Breast epithelium (tissue), 3 donors: ENCODE measurements around the gene SNRPE.

Source experiments
- CTCF ChIP-seq, 3 donors: fragments of 450-650 bp; IDR thresholded peaks; one replicate each; pipeline ENCODE4 v1.5.1; 2016 to 2017; ENCODE audit warnings: antibody characterized with exemption in 3 of 3, mild to moderate bottlenecking in 3 of 3, moderate library complexity in 3 of 3
- POLR2AphosphoS5 ChIP-seq, 3 donors: sonication (generic); formaldehyde crosslinking; IDR thresholded peaks; one replicate each; pipeline ENCODE4 v1.6.1; 2017; ENCODE audit warnings: antibody characterized with exemption in 3 of 3

DNA sequence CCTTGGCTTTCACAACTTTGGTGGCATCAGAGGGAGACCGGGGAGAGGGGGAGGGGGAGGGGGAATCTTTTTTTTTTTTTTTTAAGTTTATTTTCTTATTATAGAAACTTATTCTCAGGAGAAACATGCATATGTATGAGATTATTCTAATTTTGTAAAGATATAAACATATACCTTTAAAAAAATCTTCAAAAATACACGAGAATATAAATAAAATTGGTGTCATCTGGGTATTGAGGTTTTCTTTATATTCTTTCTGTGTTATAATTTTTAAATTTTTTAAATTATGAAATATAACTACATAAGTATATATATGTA is 18.9 kb upstream of the SNRPE start:
- TF ChIP-seq CTCF (IDR thresholded peaks at IDR 0.05) (no peak), POLR2AphosphoS5 (IDR thresholded peaks at IDR 0.05) (no peak)
